Lower leg skin (tissue), 4 donors: ENCODE results near the gene PTPRC. TPM values are rescaled to one million over a fixed set of nuclear protein-coding genes. Genes with fewer than 3 reads are reported as not detected.

Source experiments
- DNase-seq, 2 donors: peaks; one replicate each; pipeline ENCODE4 v3.0.0-alpha.2; 2019; ENCODE audit warnings: low spot score in 2 of 2
- H3K4me3 ChIP-seq: fragments of 200-600 bp; sonication (generic); 2 replicates; pipeline ENCODE4 v1.5.1; 2017; ENCODE audit warnings: mild to moderate bottlenecking, low read depth; ENCODE audit not compliant: poor library complexity, severe bottlenecking
- POLR2A ChIP-seq, 2 donors: fragments of 450-650 bp; IDR thresholded peaks; one replicate each; pipeline ENCODE4 v1.6.1; 2016 to 2017; ENCODE audit warnings: antibody characterized with exemption in 2 of 2, mild to moderate bottlenecking in 1 of 2, moderate library complexity in 1 of 2
- WGBS, 2 donors: methylation state at CpG; one replicate each; pipeline ENCODE4 v1.1.5; 2018; 5-methylcytosine and 5-hydroxymethylcytosine counted together
- intact Hi-C: fragments of 100-400 bp; cut with DNase I; formaldehyde crosslinking; loops from one replicate; pipeline ENCODE4 v1.15.0; 2023; ENCODE audit warnings: low total_unique reads
- total RNA-seq, 4 donors: library from RNA; depleted of rRNA; stranded (reverse); fragments of >200 nt; gene quantifications; one replicate each; pipeline ENCODE4 v1.1.0, GENCODE V29; 2016
- TF ChIP-seq, protein P1 (sequence below), 3 donors: fragments of 450-650 bp; IDR thresholded peaks; one replicate each; pipeline ENCODE4 v1.5.1; 2016; ENCODE audit warnings: antibody characterized with exemption in 3 of 3, mild to moderate bottlenecking in 3 of 3, moderate library complexity in 2 of 3

Gene PTPRC
- total RNA-seq, 4 donors from 2014 or later = 4.0 to 8.3 (median 4.7) TPM

DNA sequence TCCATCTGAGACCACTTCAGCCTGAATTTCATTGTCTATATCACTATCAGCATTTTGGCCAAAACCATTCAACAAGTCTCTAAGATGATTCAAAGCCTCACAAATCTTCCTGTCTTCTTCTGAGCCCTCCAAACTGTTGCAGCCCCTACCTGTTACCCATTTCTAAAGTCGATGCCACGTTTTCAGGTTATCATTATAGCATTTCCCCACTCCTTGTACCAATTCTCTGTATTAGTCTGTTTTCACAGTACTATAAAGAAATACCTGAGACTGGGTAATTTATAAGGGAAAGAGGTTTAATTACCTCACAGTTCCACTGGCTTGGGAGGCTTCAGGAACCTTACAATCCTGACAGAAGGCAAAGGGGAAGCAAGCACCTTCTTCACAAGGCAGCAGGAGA, 158.8 kb downstream of the PTPRC start:
- 90 to 95% methylated on average over 2 of the region's 2 CpGs for WGBS, 2 donors
- no peak for DNase-seq
- H3K4me3 ChIP-seq = no peak overlapping the region
- TF ChIP-seq POLR2A (IDR thresholded peaks at IDR 0.05) = no peak
- TF ChIP-seq, protein P1, sequence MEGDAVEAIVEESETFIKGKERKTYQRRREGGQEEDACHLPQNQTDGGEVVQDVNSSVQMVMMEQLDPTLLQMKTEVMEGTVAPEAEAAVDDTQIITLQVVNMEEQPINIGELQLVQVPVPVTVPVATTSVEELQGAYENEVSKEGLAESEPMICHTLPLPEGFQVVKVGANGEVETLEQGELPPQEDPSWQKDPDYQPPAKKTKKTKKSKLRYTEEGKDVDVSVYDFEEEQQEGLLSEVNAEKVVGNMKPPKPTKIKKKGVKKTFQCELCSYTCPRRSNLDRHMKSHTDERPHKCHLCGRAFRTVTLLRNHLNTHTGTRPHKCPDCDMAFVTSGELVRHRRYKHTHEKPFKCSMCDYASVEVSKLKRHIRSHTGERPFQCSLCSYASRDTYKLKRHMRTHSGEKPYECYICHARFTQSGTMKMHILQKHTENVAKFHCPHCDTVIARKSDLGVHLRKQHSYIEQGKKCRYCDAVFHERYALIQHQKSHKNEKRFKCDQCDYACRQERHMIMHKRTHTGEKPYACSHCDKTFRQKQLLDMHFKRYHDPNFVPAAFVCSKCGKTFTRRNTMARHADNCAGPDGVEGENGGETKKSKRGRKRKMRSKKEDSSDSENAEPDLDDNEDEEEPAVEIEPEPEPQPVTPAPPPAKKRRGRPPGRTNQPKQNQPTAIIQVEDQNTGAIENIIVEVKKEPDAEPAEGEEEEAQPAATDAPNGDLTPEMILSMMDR (IDR thresholded peaks at IDR 0.05) = no peak
- intact Hi-C loops = no loop called here

DNA sequence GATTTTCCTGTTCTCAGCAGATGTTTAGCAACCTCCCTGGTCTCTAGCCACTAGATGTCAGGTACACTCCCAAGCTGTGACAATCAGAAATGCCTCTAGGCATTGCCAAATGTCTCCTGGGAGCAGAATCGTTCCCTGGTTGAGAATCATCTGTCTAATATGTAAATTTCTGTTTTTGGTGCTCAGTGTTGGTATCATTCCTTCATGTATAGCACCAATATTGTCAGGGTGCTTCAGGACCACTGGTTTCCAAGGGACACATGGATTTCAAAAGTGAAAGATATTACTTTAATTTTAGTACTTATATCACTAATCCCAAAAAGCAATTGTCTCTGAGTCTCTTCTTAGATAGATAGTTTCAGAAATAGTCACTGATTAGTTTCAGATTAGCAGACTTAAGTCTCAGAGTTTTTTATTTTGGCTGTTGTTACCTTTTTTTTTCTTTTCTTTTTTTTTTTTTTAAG, 160.1 kb downstream of the PTPRC start:
- TF ChIP-seq POLR2A (IDR thresholded peaks at IDR 0.05) = no peak
- TF ChIP-seq, protein P1 (IDR thresholded peaks at IDR 0.05) = no peak
- intact Hi-C loops = no loop called here
- DNase-seq = no peak
- H3K4me3 ChIP-seq = no peak overlapping the region
- WGBS, 2 donors = 0 to 14% methylated on average over 1 of the region's 1 CpG

DNA sequence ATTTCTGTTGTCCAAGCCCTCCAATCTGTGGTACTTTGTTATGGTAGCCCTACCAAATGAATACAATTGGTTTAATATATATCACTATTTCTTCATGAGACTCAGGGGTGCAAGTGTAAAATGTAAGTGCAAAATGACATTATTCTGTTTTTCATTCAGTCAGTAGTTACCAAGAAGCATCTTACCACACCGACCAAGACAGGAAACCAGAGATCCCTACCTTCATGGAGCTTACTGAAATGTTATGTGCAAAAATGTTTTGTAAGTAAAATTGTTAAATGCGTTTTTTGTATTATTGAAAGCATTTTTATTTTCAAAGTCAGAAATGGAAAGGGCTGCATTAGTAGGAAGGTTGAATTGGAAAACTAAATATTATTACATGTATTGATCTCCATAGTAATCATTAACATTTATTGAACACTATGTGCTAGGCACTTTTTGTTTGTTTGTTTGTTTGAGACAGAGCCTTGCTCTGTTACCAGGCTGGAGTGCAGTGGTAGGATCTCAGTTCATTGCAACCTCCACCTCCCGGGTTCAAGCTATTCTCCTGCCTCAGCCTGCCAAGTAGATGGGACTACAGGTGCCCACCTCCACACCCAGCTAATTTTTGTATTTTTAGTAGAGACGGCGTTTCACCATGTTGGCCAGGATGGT, 166.8 kb downstream of the PTPRC start:
- WGBS, 2 donors = 95 to 97% methylated on average over 5 of the region's 5 CpGs
- H3K4me3 ChIP-seq = no peak overlapping the region
- DNase-seq = no peak
- intact Hi-C loops = no loop called here
- TF ChIP-seq POLR2A (IDR thresholded peaks at IDR 0.05) = no peak
- TF ChIP-seq, protein P1 (IDR thresholded peaks at IDR 0.05) = no peak

DNA sequence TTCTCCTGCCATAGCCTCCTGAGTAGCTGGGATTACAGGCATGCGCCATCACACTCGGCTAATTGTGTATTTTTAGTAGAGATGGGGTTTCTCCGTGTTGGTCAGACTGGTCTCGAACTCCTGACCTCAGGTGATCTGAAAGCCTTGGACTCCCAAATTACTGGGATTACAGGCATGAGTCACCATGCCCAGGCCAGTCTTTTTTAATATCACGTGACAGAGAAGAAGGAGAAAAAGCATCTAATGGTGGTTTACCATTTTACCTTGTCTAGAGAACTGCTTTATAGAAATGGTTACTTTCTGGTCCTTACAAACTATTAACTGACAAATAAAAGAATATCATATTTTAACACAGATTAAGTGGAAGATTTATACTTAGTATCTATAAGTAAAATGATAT, 168.0 kb downstream of the PTPRC start:
- H3K4me3 ChIP-seq = no peak overlapping the region
- intact Hi-C loops = no loop called here
- TF ChIP-seq, protein P1 (IDR thresholded peaks at IDR 0.05) = no peak
- no peak for TF ChIP-seq POLR2A (IDR thresholded peaks at IDR 0.05)
- no peak for DNase-seq
- WGBS, 2 donors = 91 to 94% methylated on average over 5 of the region's 5 CpGs

Other genes with a start within 250 kb of the PTPRC start
- gene ATP6V1G3, start 98.4 kb upstream of the PTPRC start, total RNA-seq = not detected